OCI-M2 (cell line): ENCODE data around the gene NOL8.

ENCODE experiments used
- DNase-seq: peaks from one replicate; lab custom pipeline; 2025; ENCODE audit not compliant: unreplicated experiment; lab: John Stamatoyannopoulos, UW

NOL8 gene

DNA sequence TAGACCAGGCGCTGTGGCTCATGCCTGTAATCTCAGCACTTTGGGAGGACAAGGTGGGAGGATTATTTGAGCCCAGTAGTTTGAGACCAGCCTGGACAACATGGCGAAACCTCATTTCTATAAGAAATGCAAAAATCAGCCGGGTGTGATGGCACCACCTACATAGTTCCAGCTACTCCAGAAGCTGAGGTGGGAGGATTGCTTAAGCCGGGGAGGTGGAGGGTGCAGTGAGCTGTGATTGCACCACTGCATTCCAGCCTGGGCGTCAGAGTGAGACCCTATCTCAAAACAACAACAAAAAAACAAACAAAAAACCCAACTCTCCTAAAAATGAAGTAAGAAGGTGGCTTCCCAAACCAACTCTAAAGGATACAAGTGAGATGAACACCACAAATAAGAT is 54.6 kb downstream of the NOL8 start:
- no peak for DNase-seq

DNA sequence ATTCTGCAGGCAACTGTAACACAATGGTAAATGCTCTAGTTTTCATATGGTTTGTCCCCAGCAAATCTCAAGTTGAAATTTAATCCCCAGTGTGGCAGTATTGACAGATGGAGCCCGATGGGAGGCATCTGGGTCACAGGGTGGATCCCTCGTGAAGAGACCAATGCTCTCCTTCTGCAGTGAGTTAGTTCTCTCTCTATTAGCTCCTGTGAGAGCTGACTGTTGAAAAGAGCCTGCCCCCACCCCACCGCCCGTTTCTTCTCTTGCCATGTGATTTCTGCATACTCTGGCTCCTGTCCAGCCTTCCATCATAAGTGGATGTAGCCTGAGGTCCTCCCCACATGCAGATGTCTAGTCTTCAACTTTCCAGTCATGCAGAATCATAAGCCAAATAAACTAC is 58.7 kb downstream of the NOL8 start:
- no peak for DNase-seq

DNA sequence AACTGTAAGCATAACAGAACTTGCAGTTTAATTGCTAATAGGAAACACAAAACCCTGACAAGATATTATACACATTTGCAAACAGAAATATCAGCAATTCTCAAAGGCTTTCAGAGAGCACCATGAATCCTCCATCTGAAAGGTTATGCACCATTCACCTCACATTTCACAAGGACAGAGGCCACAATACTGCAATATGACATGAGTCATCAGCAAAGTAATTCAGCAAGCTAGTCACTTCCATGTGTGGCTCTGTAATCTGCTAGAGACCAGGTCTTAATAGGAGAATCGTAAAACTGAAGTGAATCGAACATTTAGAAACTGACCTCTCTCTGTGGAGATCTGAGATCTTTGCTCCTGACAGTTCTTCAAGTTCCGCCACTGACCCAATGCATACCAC is 60.0 kb downstream of the NOL8 start:
- DNase-seq, result no peak

DNA sequence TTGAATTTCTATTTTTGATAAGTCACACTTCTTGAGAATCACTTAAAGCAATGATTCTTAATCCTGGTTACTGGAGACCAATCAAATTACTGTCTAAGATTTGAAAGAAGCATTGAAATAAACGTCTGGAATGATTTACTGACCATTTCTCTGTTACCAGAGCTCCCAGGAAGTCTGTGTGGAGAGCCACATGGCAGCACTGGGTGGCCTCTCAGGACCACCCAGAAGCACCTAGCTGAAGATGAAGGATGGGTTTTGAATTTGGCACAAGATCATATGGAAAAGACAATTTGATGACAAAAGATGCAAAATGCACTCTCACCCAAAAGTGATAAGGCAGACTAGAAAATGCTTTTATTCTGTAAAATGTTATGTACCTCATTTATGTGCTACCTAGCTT is 62.0 kb downstream of the NOL8 start:
- DNase-seq, result no peak

DNA sequence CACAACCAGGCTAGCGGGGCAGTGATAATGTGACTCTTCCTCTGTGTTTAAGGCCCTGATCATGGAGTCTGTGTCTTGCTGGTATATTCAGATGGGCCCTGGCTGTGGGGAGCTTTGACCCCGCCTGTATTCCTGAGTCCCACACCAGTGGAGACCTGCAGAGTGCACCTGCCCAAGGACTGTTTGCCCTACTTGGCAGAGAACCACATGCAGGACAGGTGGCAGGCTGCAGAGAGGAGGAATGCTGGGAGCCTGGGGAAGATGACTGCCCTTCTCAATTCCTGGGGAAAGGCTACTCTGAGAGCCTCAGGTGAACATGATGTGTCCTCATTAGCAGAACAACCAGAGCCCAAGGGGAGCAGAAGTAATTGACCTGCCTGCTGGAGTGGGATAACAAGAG is 67.8 kb downstream of the NOL8 start:
- DNase-seq, result no peak

DNA sequence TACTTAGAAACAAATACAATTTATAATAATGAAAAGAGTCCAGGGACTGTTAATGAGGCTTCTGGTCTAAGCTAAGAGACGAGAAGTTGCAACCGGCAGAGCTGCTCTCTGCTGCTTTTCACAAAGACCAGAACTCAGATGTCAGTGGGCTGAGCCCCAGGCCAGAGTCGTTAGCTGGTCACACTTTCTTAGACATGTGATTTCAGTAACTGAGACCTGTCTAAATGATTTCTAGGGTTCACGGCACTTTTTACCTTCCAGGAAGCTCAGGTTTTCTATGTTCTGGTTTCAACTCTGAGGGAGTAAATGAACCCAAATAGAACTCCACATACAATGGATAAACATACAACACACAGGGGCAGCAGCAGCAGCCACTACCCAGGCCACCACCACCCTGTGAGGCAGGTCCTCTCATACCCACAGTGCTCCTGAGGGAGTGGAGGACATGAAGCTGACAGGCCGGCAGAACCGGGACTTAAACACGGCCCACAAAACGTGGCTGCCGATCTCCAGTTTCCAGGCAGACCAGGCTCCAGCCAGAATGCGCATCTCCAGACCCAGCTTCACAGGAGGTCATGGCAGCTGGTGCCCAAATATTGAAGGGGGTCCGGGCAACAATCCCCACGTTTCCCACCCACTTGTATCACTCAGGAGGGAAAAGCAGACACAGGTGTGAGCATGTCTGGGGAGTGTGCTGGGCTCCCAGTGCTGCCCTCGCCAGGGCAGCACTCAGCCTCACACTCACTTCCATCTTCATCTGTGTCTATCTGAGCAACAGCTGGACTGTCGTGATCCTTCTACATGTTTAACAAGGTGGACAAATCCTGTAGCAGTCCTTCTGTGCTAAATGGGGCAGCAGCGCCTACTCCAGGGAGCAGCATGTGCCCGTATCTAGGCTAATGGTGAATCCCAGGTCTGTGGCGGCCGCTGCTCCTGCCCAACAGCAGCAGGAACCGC is 70.5 kb downstream of the NOL8 start:
- no peak for DNase-seq

DNA sequence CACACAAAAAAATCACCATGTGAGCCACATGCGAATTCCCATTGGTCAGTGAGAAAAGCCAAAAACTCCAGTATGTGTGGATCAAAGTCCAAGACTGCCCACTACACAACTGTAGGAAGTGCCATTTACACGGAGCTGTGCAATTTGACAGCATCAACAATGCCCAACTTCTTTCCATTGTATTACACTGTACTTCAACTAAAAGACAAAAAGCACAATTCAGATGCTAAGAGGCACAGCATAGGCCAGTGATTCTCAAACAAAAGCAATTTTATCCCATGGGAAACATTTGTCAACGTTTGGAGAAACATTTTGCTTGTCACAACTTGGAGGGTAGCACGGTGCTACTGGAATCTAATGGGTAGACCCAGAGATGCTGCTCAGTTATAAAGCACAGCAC is 71.5 kb downstream of the NOL8 start:
- no peak for DNase-seq

DNA sequence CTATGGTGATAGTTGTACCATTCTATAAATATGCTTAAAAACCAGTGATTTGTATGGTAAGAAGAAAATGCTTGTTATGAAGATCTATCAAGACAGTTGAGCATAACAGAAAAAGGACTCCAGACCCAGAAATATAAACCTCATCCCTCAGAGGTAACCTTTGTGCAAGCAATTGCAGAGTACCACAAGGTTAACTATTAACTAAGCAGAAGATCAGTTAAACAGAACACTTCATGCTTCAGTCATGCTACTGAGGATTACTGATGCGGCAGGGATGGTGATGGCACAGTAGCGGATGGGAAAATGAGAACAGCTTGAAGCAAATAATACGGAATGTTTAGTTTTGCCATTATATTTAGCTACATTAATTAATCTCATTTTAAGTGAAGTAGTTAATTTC is 77.2 kb downstream of the NOL8 start:
- DNase-seq, result no peak
